Left renal pelvis (tissue), 4 donors: ENCODE results near the gene DOCK1. TPM values are rescaled to one million over a fixed set of nuclear protein-coding genes. Genes with fewer than 3 reads are reported as not detected.

Experiments
- DNase-seq, 4 donors: peaks; one replicate each; pipeline ENCODE4 v3.0.0-alpha.2; 2013; ENCODE audit warnings: low read depth in 4 of 4, low spot score in 3 of 4
- polyA plus RNA-seq, 4 donors: library from polyadenylated mRNA; unstranded; fragments of 120-200 nt; gene quantifications; one replicate each; pipeline ENCODE4 v1.2.1, GENCODE V29; 2013; ENCODE audit not compliant: insufficient read length in 4 of 4

Gene DOCK1
- polyA plus RNA-seq, 4 donors, result 62.7 to 68.3 (median 66.4) TPM

- DNase-seq, result peak; percentile 14 to 46 (median 26)
These were observed 252.4 kb downstream of the DOCK1 start for GRCh38 chr10:127157506-127158200.

GRCh38 chr10:127158662-127159061 is 253.4 kb downstream of the DOCK1 start:
- no peak for DNase-seq

- DNase-seq, result no peak
These were observed 254.5 kb downstream of the DOCK1 start for GRCh38 chr10:127159648-127160245.

GRCh38 chr10:127161482-127161881 is 256.3 kb downstream of the DOCK1 start:
- no peak for DNase-seq

GRCh38 chr10:127162841-127163240 is 257.6 kb downstream of the DOCK1 start:
- DNase-seq, result no peak

- DNase-seq, result no peak
These were observed 263.0 kb downstream of the DOCK1 start for GRCh38 chr10:127168261-127168660.

GRCh38 chr10:127174866-127175265 is 269.6 kb downstream of the DOCK1 start:
- DNase-seq, result no peak

- no peak for DNase-seq
These were observed 270.3 kb downstream of the DOCK1 start for GRCh38 chr10:127175357-127176110.

GRCh38 chr10:127176649-127177048 is 271.4 kb downstream of the DOCK1 start:
- no peak for DNase-seq

GRCh38 chr10:127179612-127180250 is 274.5 kb downstream of the DOCK1 start:
- DNase-seq, result no peak

GRCh38 chr10:127182161-127182560 is 276.9 kb downstream of the DOCK1 start:
- DNase-seq, result no peak

- no peak for DNase-seq
These were observed 279.4 kb downstream of the DOCK1 start for GRCh38 chr10:127184582-127184981.

- no peak for DNase-seq
These were observed 281.6 kb downstream of the DOCK1 start for GRCh38 chr10:127186813-127187212.

- no peak for DNase-seq
These were observed 284.0 kb downstream of the DOCK1 start for GRCh38 chr10:127189226-127189625.

- no peak for DNase-seq
These were observed 285.2 kb downstream of the DOCK1 start for GRCh38 chr10:127190427-127190826.

GRCh38 chr10:127193125-127193524 is 287.9 kb downstream of the DOCK1 start:
- DNase-seq, result no peak

- no peak for DNase-seq
These were observed 288.9 kb downstream of the DOCK1 start for GRCh38 chr10:127194111-127194510.

- DNase-seq, result no peak
These were observed 289.4 kb downstream of the DOCK1 start for GRCh38 chr10:127194599-127194998.

- no peak for DNase-seq
These were observed 289.8 kb downstream of the DOCK1 start for GRCh38 chr10:127195041-127195506.

- DNase-seq, result no peak
These were observed 290.5 kb downstream of the DOCK1 start for GRCh38 chr10:127195571-127196281.
